ENCODE measurements around the gene RHNO1. TPM values are rescaled to one million over a fixed set of nuclear protein-coding genes. Genes with fewer than 3 reads are reported as not detected.

The RHNO1 gene
- total and polyA plus RNA-seq, 2 donors (not counting 3 experiments of a cell fraction or from before 2014, with no cell fraction given) = 33.8 to 35.2 TPM

GRCh38 chr12:2854669-2855453 is 22.2 kb upstream of the RHNO1 start:
- Histone ChIP-seq H3K9me3 (replicated peaks; ENCODE audit: control insufficient read depth, insufficient read depth, low read length) (no peaks in the 10 kb centered on the region), H3K79me2 (ENCODE audit: control insufficient read depth, insufficient read depth, low read length) (no peaks in the 10 kb centered on the region), H3K9me1 (replicated peaks; ENCODE audit: control insufficient read depth, extremely low read depth, insufficient read depth, low read length) (no peaks in the 10 kb centered on the region), H3K4me2 (ENCODE audit: insufficient read depth, low read length) (no peak overlapping the region), H3K36me3 (ENCODE audit: control insufficient read depth in 2 of 2, extremely low read depth in 1 of 2, insufficient read depth in 2 of 2, low read length in 2 of 2) (peaks cover 2 to 8% of the 10 kb centered on the region in 2 experiments), H4K20me1 (replicated peaks; ENCODE audit: control insufficient read depth, extremely low read depth, insufficient read depth, low read length) (no peaks in the 10 kb centered on the region), H3K4me1 (ENCODE audit: control insufficient read depth, extremely low read depth, insufficient read depth, low read length) (peaks cover 1% of the 10 kb centered on the region), H3K4me3 (replicated peaks in 1 of 3; ENCODE audit: insufficient read depth in 1 of 3, low read depth in 1 of 3, low read length in 3 of 3) (no peak overlapping the region), H2AFZ (ENCODE audit: low read depth, low read length) (no peak overlapping the region), H3K9ac (replicated peaks; ENCODE audit: extremely low read depth, insufficient read depth, low read length) (no peak overlapping the region), H3K27me3 (ENCODE audit: control insufficient read depth in 2 of 2, insufficient read depth in 2 of 2, low read length in 2 of 2) (no peaks in the 10 kb centered on the region), H3K27ac (ENCODE audit: insufficient read depth, low read depth, low read length) (no peak overlapping the region)
- ChIA-PET CTCF (interaction anchor here (0.9 to 3.2 kb wide), 15 partner anchors 10 to 187 kb away, joined by 3 to 38 read pairs (median 9); partner anchors contain the start of genes FOXM1, NRIP2 and RHNO1), POLR2A (no interaction called here)
- no peak for TF ChIP-seq MAX (IDR thresholded peaks at IDR 0.05; ENCODE audit: insufficient read depth, insufficient read length)
- TF ChIP-seq EZH2 (IDR thresholded peaks at IDR 0.05; ENCODE audit: borderline replicate concordance, low read depth, low read length, severe bottlenecking) = no peak
- no peak for TF ChIP-seq GATA2 (IDR thresholded peaks at IDR 0.05; ENCODE audit: insufficient read depth, insufficient read length, low read depth, low read length)
- TF ChIP-seq MYC (IDR thresholded peaks at IDR 0.05; ENCODE audit: low read depth, low read length) = no peak
- no peak for TF ChIP-seq POLR2A (IDR thresholded peaks at IDR 0.05; ENCODE audit: low read depth, low read length)
- no peak for TF ChIP-seq JUN (IDR thresholded peaks at IDR 0.05; ENCODE audit: borderline replicate concordance, insufficient read depth, insufficient read length, low read depth)
- no peak for TF ChIP-seq FOS (IDR thresholded peaks at IDR 0.05; ENCODE audit: borderline replicate concordance, insufficient read depth, low read length)
- no peak for TF ChIP-seq POLR2AphosphoS5 (IDR thresholded peaks at IDR 0.05; ENCODE audit: insufficient read depth, low read depth, low read length)
- no peak for TF ChIP-seq CTCF (IDR thresholded peaks at IDR 0.05; ENCODE audit: extremely low read depth in 1 of 2, insufficient read depth in 1 of 2, low read depth in 1 of 2, low read length in 2 of 2)
- intact Hi-C loops (cut with micrococcal nuclease) (no loop called here), dilution Hi-C loops (cut with MboI; ENCODE audit: extremely low pct_ligation_motif_present, low sequenced_read_pairs) (no loop called here)
- BruUV-seq (replicated peaks) = no TSS peak
- DNase-seq (ENCODE audit: low read depth, low spot score) (no peak), FAIRE-seq (no peak)

All from endothelial cell of umbilical vein (primary cell).